HG02588 (cell line): Measurements from ENCODE around the gene ACSL3.
A peak's percentile ranks its signal among the peaks of the same experiment; 100 is the strongest.

Source experiments
- ATAC-seq: cut with Tn5 transposase; IDR thresholded peaks from one replicate; pipeline ENCODE4 v1.9.1; 2021; ENCODE audit warnings: mild to moderate bottlenecking, moderate library complexity; ENCODE audit not compliant: unreplicated experiment

The ACSL3 gene

GRCh38 chr2:222878877-222879603, 18.2 kb downstream of the ACSL3 start:
- ATAC-seq = no peak

- ATAC-seq = no peak
These were observed 18.7 kb downstream of the ACSL3 start for GRCh38 chr2:222879604-222879933.

GRCh38 chr2:222882484-222882928, 21.7 kb downstream of the ACSL3 start:
- ATAC-seq = no peak

GRCh38 chr2:222883420-222883819, 22.6 kb downstream of the ACSL3 start:
- ATAC-seq = no peak

DNA sequence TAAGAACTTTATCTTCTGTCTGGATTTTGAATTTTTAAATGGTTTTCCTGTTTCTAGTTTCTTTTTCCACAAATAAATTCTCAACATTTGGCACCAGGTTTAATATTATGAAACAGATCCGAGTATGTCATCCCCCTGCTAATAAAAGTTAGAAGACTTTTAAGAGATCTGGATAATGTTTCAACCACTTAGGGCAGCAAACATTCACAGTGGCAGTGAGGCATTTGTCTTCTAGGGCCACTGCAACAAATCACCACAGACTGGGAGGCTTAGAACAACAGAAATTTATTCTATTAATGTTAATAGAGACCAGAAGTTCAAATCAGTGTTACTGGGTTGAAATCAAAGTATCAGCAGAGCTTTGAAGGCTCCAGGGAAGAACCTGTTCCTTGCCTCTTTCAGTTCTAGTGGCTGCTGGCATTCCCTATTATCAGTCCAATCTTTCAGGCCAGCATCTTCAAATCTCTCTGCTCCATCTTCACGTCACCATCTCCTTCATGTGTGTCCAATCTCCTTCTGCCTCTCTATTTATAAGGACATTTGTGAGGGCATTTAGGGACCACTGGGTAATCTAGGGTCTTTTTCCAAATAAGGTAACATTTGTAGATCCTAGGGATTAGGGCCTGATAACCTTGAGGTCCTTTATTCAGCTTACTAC, 23.4 kb downstream of the ACSL3 start:
- no peak for ATAC-seq

- ATAC-seq = no peak
These were observed 24.1 kb downstream of the ACSL3 start for GRCh38 chr2:222884805-222885424.

DNA sequence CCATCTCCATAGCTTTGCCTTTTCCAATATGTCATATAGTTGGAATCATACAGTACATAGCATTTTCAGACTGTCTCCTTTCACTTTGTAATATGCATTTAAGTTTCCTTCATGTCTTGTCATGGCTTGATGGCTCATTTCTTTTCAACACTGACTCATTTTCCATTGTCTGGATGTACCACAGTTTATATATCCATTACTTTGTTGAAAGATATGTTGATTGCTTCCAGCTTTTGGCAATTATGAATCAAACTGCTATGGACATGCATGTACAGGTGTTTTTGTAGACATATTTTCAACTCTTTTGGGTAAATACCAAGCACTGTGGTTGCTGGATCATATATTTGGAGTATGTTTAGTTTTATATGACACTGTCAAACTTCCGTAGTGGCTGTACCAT, 26.3 kb downstream of the ACSL3 start:
- no peak for ATAC-seq

GRCh38 chr2:222888716-222889115, 27.9 kb downstream of the ACSL3 start:
- no peak for ATAC-seq

GRCh38 chr2:222891890-222892289, 31.1 kb downstream of the ACSL3 start:
- no peak for ATAC-seq

DNA sequence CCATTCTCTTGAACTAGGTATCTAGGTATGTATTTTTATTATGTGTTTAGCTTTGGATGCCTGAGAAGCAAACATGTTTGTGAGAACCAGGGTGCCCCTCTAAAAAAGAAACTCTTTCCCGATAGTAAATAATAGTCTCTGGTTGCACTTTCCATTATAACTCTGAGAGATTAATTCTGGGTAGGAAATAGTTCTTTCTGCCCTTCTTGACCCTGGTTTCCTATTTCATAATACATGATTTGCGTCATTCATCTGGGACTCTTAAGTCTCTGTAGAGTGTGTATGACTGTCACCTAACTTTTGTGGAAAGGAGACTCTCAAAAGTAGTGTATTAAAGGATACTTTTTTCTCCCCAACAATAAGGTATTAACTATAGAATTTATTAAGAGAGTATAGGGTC, 31.5 kb downstream of the ACSL3 start:
- no peak for ATAC-seq

DNA sequence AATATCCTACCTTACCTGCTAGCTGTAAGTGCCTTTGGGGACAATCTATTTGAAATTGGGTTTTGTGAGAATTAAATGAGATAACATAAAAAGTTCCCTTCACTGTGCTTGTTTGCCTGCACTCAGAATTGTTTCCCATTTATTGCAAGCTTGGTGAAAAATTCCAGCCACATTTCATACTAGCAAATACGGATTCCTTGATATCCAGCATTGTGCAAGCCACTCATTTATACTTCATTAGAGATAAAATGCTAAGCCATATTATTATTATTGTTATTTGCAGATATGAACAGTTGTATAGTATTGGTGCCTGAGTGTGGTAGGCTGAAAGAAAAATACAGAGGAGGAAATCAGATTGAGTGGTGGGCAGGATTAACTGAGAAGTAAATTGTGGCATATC, 31.9 kb downstream of the ACSL3 start:
- no peak for ATAC-seq

- no peak for ATAC-seq
These were observed 32.9 kb downstream of the ACSL3 start for GRCh38 chr2:222893716-222894115.

DNA sequence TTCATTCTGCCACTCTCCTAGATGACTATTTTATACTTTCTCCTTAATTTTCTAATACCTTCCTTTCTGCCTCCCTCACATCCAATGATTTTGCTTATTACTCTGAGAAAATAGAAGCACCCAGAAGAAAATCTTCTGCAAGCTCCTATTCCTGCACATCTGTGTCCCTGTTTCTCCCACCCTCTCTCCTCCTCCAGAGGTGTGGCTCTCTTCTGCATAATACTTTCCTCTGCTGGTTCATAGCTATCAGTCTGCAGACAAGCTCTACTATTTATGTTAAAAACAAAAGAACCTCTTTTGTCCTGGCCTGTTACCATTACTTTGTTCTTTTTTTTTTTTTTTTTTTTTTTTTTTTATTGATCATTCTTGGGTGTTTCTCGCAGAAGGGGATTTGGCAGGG, 34.3 kb downstream of the ACSL3 start:
- ATAC-seq = no peak

GRCh38 chr2:222897898-222898297, 37.1 kb downstream of the ACSL3 start:
- no peak for ATAC-seq

- no peak for ATAC-seq
These were observed 38.8 kb downstream of the ACSL3 start for GRCh38 chr2:222899413-222900181.

DNA sequence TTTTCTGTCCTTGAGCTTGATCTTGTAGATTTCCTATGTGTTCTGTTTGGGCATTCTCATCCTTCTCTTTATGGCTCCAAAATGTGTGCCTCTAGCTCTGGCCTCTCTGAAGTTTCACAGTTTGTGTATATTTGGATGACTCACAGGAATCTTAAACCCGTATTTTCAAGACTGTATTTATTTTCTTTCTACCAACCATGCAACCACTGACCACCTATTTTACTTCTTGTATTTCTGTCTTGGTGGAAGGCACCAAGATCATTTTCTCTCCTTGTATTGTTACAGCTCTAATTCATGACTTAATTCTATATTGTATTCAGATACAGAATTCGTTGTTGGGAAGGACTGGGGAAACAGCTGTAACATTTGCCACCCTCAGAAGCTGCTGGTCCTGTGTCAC, 39.5 kb downstream of the ACSL3 start:
- no peak for ATAC-seq

DNA sequence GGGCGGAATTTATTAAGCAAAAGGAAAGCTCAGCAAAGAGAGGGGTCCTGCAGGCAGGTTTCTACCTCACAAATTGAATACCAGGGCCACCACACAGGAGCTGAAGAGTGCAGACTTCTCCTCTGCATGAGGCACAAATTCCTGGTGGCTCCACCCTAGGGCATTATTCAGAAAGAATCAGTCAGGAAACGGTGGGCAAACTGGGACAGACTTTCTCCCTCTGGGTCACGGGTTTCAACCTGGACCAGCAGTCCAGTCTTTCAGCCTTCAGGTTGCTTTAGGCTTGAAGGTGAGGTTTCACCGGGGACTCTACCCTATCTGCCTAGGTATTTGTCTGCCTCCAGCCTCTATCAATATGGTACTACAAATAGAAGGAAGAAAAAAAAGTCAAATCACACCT, 41.8 kb downstream of the ACSL3 start:
- ATAC-seq = no peak

GRCh38 chr2:222903234-222904220, 42.7 kb downstream of the ACSL3 start:
- peak; percentile 84 for ATAC-seq

GRCh38 chr2:222904557-222905258, 43.9 kb downstream of the ACSL3 start:
- ATAC-seq = no peak

GRCh38 chr2:222907048-222907447, 46.2 kb downstream of the ACSL3 start:
- ATAC-seq = no peak
